HG03280 (cell line): ENCODE measurements around the gene SNRNP25.

Experiments used
- ATAC-seq: cut with Tn5 transposase; IDR thresholded peaks from one replicate; pipeline ENCODE4 v1.9.1; 2021; ENCODE audit warnings: mild to moderate bottlenecking, moderate library complexity; ENCODE audit not compliant: unreplicated experiment

The SNRNP25 gene

DNA sequence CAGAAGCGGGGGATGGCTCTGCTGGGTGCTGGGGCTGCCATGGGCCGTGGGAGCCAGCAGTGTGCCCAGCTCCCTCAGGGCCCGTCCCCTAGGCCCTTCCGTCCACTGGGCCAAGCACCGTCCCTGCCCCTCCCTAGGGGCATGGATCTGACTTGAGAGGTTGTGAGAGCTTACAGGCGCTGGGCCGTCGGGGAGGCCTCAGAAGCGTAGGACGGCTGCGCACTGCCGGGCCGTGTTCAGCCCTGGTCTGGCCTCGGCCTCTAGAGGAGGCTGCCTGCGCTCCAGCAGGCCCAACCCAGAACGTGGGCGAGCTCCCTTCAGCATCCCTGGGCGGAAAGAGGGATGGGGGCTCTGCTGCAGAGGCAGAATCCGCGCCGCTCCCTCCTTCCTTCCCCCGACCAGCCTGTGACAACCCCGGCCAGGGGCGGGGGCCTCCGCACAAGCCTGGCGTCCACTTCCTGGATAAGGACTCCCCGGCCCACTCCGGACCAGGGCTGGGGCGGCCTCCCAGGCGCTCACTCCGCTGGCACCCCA is 23.7 kb downstream of the SNRNP25 start:
- ATAC-seq, result peak; percentile 24

DNA sequence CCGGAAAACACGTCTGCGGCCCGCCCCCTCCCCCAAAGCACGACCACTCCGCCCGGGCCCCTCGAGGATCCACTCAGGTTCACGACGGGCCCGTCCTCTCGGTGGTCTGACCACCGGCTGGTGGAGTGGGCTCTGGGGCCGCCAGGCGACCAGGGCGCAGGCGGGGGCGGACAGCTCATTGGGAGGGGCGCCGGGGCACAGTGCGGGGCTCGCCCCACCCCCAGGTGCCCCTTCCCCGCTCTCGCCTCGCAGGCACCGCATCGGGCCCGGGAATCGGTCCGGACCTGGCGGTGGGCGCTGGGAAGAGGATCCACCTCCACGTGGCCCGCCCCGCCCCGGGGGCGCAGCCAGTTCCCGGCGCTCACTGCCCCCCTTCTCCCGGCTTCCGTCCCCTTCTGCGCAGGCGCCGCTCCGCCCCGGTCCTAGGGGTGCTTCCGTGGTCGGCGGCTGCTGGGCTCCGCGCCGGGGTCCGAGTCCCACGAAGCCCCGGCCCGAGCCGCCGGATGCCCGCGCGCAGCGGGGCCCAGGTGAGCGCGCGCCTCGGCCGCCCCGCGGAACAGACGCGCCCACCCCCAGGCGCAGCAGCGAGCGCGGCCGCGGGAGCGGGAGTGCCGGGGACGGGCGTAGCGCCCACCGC is 24.3 kb downstream of the SNRNP25 start, which contains the start of gene MPG:
Gene MPG, plus strand, starts transcription at position 419 of the 637 bp plus-strand sequence. Its CDS starts 85 bp downstream, at position 504.
- peak; percentile 70 for ATAC-seq

- peak; percentile 26 for ATAC-seq
Observed at GRCh38 chr16:78444-79150, 25.0 kb downstream of the SNRNP25 start.

DNA sequence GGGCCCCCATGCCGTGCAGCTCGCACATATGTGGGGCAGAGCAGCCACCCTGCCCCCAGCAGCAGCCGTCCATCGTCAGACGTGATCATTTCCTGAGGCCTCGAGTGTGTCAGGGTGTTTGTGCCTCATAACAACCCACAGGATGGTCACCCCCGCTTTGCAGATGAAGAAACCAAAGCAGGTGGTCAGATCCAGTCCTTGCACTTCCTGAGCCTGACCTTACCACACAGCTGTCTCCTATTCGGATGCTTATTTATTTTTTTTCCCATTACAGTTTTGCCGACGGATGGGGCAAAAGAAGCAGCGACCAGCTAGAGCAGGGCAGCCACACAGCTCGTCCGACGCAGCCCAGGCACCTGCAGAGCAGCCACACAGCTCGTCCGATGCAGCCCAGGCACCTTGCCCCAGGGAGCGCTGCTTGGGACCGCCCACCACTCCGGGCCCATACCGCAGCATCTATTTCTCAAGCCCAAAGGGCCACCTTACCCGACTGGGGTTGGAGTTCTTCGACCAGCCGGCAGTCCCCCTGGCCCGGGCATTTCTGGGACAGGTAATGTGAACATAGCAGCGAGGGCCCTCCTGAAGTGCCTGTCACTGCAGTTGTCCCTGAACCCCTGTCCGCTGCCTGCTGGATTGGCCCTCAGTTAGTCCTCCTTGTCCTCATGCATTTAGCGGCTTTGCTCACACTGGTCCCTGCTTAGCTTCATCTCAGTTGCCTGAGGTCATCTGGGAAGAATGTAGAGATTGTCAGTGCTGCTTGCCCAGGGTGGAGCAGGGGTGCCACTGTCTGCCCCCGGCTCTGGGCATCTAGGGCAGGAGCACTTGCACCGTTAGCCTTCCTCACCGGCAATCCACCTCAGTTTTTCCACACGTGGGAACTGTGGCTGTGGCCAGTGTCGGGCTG is 25.8 kb downstream of the SNRNP25 start:
- no peak for ATAC-seq

DNA sequence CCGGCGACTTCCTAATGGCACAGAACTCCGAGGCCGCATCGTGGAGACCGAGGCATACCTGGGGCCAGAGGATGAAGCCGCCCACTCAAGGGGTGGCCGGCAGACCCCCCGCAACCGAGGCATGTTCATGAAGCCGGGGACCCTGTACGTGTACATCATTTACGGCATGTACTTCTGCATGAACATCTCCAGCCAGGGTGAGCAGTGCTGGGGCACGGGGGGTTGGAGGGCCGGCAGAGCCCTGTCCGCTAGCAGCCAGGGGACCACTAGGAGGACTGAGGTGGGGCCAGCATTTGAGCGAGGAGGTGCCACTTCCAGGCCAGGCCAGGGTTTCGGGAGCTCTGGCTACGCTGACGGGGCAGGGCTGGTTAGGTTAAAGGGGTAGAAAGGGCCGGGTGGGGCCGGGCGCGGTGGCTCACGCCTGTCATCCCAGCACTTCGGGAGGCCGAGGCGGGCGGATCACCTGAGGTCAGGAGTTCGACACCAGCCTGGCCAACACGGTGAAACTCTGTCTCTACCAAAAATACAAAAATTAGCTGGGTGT is 29.5 kb downstream of the SNRNP25 start:
- ATAC-seq, result no peak

DNA sequence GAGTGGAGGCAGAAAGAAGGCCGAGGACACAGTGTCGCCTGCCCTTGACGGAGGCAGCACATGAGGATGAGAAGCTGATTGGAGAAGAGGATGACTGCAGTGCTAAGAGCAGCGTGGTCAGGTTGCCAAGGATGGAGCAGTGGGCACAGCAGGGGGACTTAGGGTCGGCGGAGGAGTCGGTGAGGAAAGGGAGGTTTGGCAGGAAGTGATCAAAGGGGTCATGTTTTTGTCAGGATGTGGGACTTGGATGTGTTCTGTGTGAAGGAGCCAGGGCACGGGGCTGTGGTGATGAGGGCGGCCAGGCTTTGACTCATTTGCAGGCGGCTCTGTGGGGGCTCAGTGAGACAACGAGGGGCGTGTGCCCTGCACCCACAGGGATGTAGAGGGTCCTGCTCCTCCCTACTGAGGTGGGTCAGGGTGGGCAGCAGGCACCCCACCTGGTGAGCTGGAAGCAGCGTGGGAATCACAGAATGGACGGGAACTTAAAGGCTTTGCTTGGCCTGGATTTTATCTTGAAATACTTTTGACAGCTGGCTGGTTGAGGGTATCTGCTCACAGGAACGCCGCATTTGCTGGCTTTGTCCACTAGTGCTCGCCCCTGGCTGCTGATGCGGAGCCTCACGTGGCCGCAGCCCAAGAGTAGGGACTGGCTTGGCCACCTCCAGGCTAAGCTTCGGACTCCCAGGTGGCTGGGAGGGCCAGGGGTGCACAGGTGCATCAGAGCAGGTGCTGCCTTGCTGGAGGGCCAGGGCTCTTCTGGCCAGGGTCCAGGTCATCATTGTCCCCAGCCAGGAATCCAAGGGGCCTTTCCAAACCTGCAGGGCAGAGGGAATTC is 30.4 kb downstream of the SNRNP25 start:
- no peak for ATAC-seq

- no peak for ATAC-seq
Observed at GRCh38 chr16:84718-85406, 31.2 kb downstream of the SNRNP25 start.

- ATAC-seq, result no peak
Observed at GRCh38 chr16:85407-85782, 31.8 kb downstream of the SNRNP25 start.

DNA sequence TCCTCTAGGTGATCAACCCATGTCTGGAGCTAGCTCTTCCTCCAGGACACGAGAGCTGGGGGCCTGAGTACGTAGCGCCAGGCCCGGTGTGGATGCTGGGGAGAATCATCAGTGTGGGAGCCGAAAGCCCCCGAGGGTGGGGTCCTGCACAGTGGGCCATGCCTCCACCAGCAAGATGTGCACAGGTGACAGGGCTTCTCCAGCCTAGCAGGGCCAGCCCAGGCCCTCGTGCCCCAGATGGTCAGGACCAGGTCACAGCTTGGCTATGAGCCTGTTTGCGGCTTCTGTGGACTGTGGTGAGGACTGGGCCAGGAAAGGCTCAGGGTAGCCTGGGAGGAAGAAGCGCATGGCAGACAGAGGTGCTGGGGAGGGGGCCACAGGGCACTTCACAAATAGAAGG is 32.2 kb downstream of the SNRNP25 start:
- ATAC-seq, result no peak

- no peak for ATAC-seq
Observed at GRCh38 chr16:86483-86952, 32.9 kb downstream of the SNRNP25 start.

DNA sequence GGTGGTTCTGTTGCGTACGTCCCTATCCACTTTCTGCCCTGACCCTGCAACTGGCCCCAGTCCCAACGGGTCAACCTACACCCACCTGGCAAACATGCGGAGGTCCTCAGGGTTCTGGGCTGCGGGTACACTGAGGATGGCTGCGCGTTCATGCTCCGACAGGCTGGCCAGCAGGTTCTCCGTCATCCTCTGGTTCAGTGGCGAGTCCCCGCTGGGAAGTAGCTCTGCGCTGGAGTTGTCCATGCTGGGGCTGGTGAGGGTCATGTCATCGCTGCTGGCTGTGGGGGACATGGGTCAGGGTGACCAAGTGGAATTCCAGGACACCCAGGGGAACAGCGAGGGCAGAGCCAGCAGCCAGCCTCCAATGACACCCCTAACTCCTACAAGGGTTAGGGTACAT is 35.0 kb downstream of the SNRNP25 start:
- no peak for ATAC-seq

GRCh38 chr16:89391-90302 is 36.0 kb downstream of the SNRNP25 start:
- ATAC-seq, result no peak

- ATAC-seq, result no peak
Observed at GRCh38 chr16:91484-91883, 37.9 kb downstream of the SNRNP25 start.

DNA sequence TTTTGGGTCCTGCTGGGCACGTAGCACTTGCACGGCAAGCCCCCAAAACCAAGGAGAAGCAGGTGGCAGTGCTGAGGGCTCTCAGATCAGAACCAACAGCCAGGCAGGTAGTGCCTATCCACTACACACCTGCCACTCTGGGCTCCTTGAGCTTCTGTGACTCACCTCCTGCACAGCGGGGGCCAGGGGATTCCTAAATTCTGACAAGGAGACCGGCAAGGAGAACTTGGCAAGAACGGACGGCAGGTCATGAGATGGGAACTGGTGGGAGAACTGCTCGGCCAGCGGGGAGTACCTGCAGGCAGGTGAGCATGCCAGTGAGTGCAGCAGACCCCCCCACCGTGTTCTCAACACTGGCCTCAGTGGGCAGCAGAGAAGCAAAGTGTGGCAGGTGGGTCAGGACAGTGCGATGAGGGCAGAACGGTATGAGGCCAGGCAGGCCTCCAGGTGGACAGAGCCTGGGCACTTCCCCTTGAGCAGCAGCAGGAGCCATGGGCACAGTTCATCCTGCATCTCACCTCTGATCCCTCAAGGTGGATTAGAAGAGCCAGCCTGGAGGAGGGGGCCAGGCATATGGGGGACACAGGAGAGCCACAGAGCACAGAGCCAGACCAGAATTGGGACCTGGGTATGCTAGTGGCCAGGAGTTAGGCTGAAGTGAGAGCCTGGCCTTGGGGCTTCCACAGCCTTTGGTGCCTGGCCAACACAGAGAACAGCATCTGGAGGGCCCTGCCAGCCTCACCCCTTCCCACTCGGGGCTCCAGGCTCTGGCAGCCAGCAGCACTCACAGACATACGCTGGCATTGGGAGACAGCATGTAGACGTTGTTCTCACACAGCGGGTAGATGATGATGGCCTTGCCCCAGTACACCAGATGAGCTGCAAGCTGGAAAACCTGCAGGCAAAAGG is 39.1 kb downstream of the SNRNP25 start:
- ATAC-seq, result no peak

GRCh38 chr16:94918-95265 is 41.3 kb downstream of the SNRNP25 start:
- ATAC-seq, result no peak

DNA sequence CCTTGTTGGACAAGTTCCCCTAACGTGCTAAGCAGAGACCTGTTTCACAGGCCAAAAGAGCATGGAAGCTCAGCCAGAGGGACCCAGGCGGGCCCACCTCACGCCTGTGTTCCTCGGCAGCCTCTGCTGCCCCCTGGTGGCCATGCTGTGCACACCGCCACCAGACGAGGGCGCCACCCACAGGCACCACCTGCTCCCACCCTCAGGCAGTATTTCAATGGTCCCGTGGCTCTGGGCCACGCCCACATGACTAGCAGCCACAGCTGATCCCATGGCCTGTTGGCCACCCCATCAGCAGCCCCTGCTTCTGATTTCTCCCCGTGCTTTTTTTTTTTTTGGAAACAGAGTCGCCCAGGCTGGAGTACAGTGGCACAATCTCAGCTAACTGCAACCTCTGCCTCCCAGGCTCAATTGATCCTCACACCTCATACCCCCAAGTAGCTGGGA is 43.3 kb downstream of the SNRNP25 start:
- ATAC-seq, result peak; percentile 84

DNA sequence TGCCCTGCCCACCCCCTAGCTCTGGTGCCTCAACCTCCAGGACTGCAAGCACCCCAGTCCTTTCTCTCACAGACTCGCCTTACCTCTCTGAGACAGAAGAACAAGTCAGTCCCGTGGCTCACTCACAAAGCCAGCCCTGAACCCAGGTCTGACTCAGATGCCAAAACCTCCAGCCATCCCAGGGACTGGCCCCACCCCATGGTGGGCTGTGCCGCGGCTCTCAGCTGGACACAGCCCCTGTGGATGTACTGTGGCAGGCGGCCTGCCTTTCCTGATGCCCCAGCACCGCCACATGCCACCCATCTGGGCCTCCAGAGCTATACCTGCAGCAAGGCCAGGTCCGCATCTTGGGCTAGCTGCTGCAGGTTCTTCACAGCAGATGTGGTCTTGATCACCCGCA is 44.2 kb downstream of the SNRNP25 start:
- no peak for ATAC-seq
